IMR-90 (cell line): ENCODE measurements around the gene EML6. TPM values are rescaled to one million over a fixed set of nuclear protein-coding genes. Genes with fewer than 3 reads are reported as not detected.

Experiments used
- ATAC-seq: fragments of 200-7000 bp; cut with Tn5 transposase; 2 replicates; pipeline ENCODE4 v1.9.1; 2020; ENCODE audit warnings: low read depth, mild to moderate bottlenecking, moderate library complexity
- BruUV-seq: library from RNA; stranded (reverse); fragments of 400-500 nt; replicated peaks from 2 replicates; lab custom pipeline; 2021; lab: Mats Ljungman, UMichigan
- CTCF ChIA-PET: fragments of 300-600 bp; formaldehyde crosslinking; extraction: SDS; loops from one replicate; lab custom pipeline; 2021; ENCODE audit warnings: antibody characterized with exemption; lab: Yijun Ruan, JAX
- POLR2A ChIA-PET: fragments of 300-600 bp; sonication (Branson Sonifier 250); formaldehyde crosslinking; loops from one replicate; lab custom pipeline; 2022; ENCODE audit warnings: antibody characterized with exemption; ENCODE audit not compliant: unreplicated experiment; lab: Charles Lee
- DNase-seq: peaks from one replicate; pipeline ENCODE4 v3.0.0; 2013
- H2AFZ ChIP-seq: replicated peaks from 2 replicates; pipeline ENCODE3; 2013; ENCODE audit warnings: low read length, mild to moderate bottlenecking; ENCODE audit not compliant: poor library complexity
- H2AK5ac ChIP-seq: 2 replicates; pipeline ENCODE4 v1.6.1; 2013; ENCODE audit warnings: low read depth, low read length, inconsistent platforms
- H2AK9ac ChIP-seq: replicated peaks from 2 replicates; pipeline ENCODE3; 2013; ENCODE audit warnings: mild to moderate bottlenecking, low read depth, low read length, moderate library complexity; ENCODE audit not compliant: poor library complexity
- H2BK120ac ChIP-seq: 2 replicates; pipeline ENCODE4 v1.6.1; 2013; ENCODE audit warnings: low read depth, low read length, inconsistent platforms
- H2BK15ac ChIP-seq: 3 replicates; pipeline ENCODE4 v1.6.1; 2013; ENCODE audit warnings: low read depth, low read length, inconsistent platforms
- H2BK20ac ChIP-seq: 2 replicates; pipeline ENCODE4 v1.6.1; 2013; ENCODE audit warnings: low read depth, mild to moderate bottlenecking, inconsistent platforms, low read length, moderate library complexity
- H2BK5ac ChIP-seq: 2 replicates; pipeline ENCODE4 v1.6.1; 2013; ENCODE audit warnings: mild to moderate bottlenecking, low read depth, low read length, inconsistent platforms; ENCODE audit not compliant: poor library complexity, severe bottlenecking
- H3K14ac ChIP-seq: replicated peaks from 2 replicates; pipeline ENCODE4 v1.6.1; 2013; ENCODE audit warnings: low read depth, low read length, inconsistent platforms
- H3K18ac ChIP-seq: 2 replicates; pipeline ENCODE4 v1.6.1; 2013; ENCODE audit warnings: low read depth, low read length, control low read depth
- H3K23ac ChIP-seq: 2 replicates; pipeline ENCODE4 v1.6.1; 2013; ENCODE audit warnings: low read depth, low read length, inconsistent platforms
- H3K27ac ChIP-seq: 2 replicates; pipeline ENCODE4 v1.5.1; 2013; ENCODE audit warnings: mild to moderate bottlenecking, control low read depth, low read length; ENCODE audit not compliant: insufficient read depth
- H3K27me3 ChIP-seq: 2 replicates; pipeline ENCODE4 v1.6.1; 2013; ENCODE audit warnings: low read length; ENCODE audit not compliant: control insufficient read depth, insufficient read depth
- H3K36me3 ChIP-seq: 2 replicates; pipeline ENCODE4 v1.6.1; 2013; ENCODE audit warnings: low read length, mixed read lengths; ENCODE audit not compliant: control insufficient read depth, insufficient read depth
- H3K4ac ChIP-seq: 2 replicates; pipeline ENCODE4 v1.6.1; 2013; ENCODE audit warnings: low read depth, low read length, inconsistent platforms
- H3K4me1 ChIP-seq: 2 replicates; pipeline ENCODE4 v1.6.1; 2013; ENCODE audit warnings: low read length, mixed read lengths; ENCODE audit not compliant: control insufficient read depth, insufficient read depth
- H3K4me2 ChIP-seq: 2 replicates; pipeline ENCODE4 v1.6.1; 2013; ENCODE audit warnings: low read depth, mild to moderate bottlenecking, control low read depth, low read length, moderate library complexity
- H3K4me3 ChIP-seq: 2 replicates; pipeline ENCODE4 v1.5.1; 2013; ENCODE audit warnings: low read depth, mild to moderate bottlenecking, control low read depth, low read length, moderate library complexity; ENCODE audit not compliant: insufficient read depth
- H3K56ac ChIP-seq: 2 replicates; pipeline ENCODE4 v1.6.1; 2013; ENCODE audit warnings: low read length, inconsistent platforms; ENCODE audit not compliant: insufficient read depth; ENCODE audit errors: extremely low read depth
- H3K79me1 ChIP-seq, 2 experiments: 2 replicates each; pipeline ENCODE4 v1.6.1; 2013; ENCODE audit warnings: low read length in 2 of 2, inconsistent platforms in 1 of 2, low read depth in 1 of 2
- H3K9ac ChIP-seq: 2 replicates; pipeline ENCODE4 v1.6.1; 2013; ENCODE audit warnings: low read depth, low read length, control low read depth
- H3K9me1 ChIP-seq: 2 replicates; pipeline ENCODE4 v1.6.1; 2013; ENCODE audit warnings: low read length, inconsistent platforms; ENCODE audit not compliant: insufficient read depth
- H3K9me3 ChIP-seq: 2 replicates; pipeline ENCODE4 v1.6.1; 2013; ENCODE audit warnings: low read length; ENCODE audit not compliant: control insufficient read depth, insufficient read depth
- H4K20me1 ChIP-seq: 2 replicates; pipeline ENCODE4 v1.6.1; 2013; ENCODE audit warnings: low read length, inconsistent platforms; ENCODE audit not compliant: insufficient read depth
- H4K5ac ChIP-seq: 2 replicates; pipeline ENCODE4 v1.6.1; 2013; ENCODE audit warnings: mild to moderate bottlenecking, low read depth, low read length, control low read depth
- H4K8ac ChIP-seq, 2 experiments: 2 replicates each; pipeline ENCODE4 v1.6.1; 2013; ENCODE audit warnings: low read depth in 2 of 2, low read length in 2 of 2, control low read depth in 1 of 2, inconsistent platforms in 1 of 2
- H4K91ac ChIP-seq: 2 replicates; pipeline ENCODE4 v1.6.1; 2013; ENCODE audit warnings: low read depth, low read length, inconsistent platforms; ENCODE audit not compliant: insufficient read depth
- BHLHE40 ChIP-seq: fragments of 150-350 bp; IDR thresholded peaks from 2 replicates; pipeline ENCODE4 v1.6.1; 2016; ENCODE audit warnings: mild to moderate bottlenecking, low read depth, low read length
- FOS ChIP-seq: fragments of 150-350 bp; IDR thresholded peaks from 2 replicates; pipeline ENCODE4 v1.6.1; 2016; ENCODE audit warnings: low read depth, low read length
- MAZ ChIP-seq: IDR thresholded peaks from 2 replicates; pipeline ENCODE4 v1.6.1; 2012; ENCODE audit warnings: low read depth, mild to moderate bottlenecking, low read length, improper control_type of control experiment, moderate library complexity, borderline replicate concordance
- RAD21 ChIP-seq: IDR thresholded peaks from 2 replicates; pipeline ENCODE4 v1.6.1; 2012; ENCODE audit warnings: low read length, improper control_type of control experiment
- RCOR1 ChIP-seq: IDR thresholded peaks from 2 replicates; pipeline ENCODE4 v1.6.1; 2012; ENCODE audit warnings: mild to moderate bottlenecking, low read length, improper control_type of control experiment; ENCODE audit not compliant: insufficient replicate concordance
- WGBS, 2 experiments: methylation state at CpG; one replicate each; pipeline versions ENCODE4 v1.1.5 to v1.1.7; 2013; ENCODE audit warnings: missing lambda C conversion rate in 2 of 2; ENCODE audit not compliant: insufficient read length in 1 of 2; ENCODE audit errors: extremely low coverage in 2 of 2; 5-methylcytosine and 5-hydroxymethylcytosine counted together
- dilution Hi-C: fragments of 300-500 bp; cut with HindIII; formaldehyde crosslinking; loops from one replicate; pipeline ENCODE4 v1.14.3; 2018; ENCODE audit warnings: low sequenced_read_pairs; ENCODE audit not compliant: unreplicated experiment
- in situ Hi-C: fragments of 300-500 bp; cut with MboI; formaldehyde crosslinking; loops from 3 replicates; pipeline ENCODE4 v1.14.3; 2019; ENCODE audit warnings: low sequenced_read_pairs, inconsistent platforms, mixed read lengths
- intact Hi-C: fragments of 100-400 bp; cut with micrococcal nuclease; formaldehyde crosslinking; loops from 2 replicates; pipeline ENCODE4 v1.10.0; 2022
- polyA plus RNA-seq, 3 experiments: library from polyadenylated mRNA; depleted of rRNA; stranded (reverse); fragments of >200 nt; gene quantifications; 2 replicates each; pipeline ENCODE4 v1.2.3, GENCODE V29; 2012; ENCODE audit warnings: low replicate concordance in 1 of 3
- total RNA-seq: library from RNA; depleted of rRNA; stranded (reverse); fragments of >200 nt; gene quantifications from 2 replicates; pipeline ENCODE4 v1.2.3, GENCODE V29; 2012

The EML6 gene
- total and polyA plus RNA-seq, 2 of the 4 experiments (the other 2 are of a cell fraction): 0.18 to 0.19 TPM

DNA sequence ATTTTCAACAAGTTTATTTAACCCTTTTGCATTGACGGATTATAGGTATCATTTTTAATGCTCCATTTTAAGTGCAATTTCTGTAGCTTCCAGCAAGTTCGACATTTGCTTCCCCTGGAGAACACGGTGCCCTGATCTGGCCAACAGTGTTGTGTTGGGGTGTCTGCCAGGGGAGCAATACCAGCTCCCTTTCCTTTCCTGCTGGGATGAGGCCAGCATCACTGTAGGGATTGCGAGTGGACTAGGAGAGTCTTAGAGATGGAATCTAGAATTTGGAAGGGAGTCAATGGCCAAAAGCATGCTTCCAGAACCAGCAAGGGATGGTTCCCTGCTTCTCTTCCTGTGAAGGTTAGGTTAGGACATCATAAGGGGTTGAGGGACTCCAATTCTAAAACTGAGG, 191.6 kb downstream of the EML6 start:
- no peak overlapping the region for H2BK120ac ChIP-seq
- H3K9ac ChIP-seq: no peak overlapping the region
- CTCF ChIA-PET: no interaction called here
- no peak overlapping the region for H2BK5ac ChIP-seq
- no peak overlapping the region for H3K23ac ChIP-seq
- H2AFZ ChIP-seq: no peak overlapping the region
- no peaks in the 10 kb centered on the region; the same call in 1 of the 2 replicates for H3K4me1 ChIP-seq
- H3K18ac ChIP-seq: no peak overlapping the region
- no peak overlapping the region for H3K27ac ChIP-seq
- H3K9me1 ChIP-seq: no peaks in the 10 kb centered on the region; the same call in 1 of the 2 replicates
- POLR2A ChIA-PET: no interaction called here
- no peak overlapping the region for H4K8ac ChIP-seq
- dilution Hi-C loops (no loop called here), intact Hi-C loops (no loop called here), in situ Hi-C loops (no loop called here)
- no peak overlapping the region for H2AK9ac ChIP-seq
- H2AK5ac ChIP-seq: peak overlapping the region; percentile 21; the same call in 1 of the 2 replicates
- H3K14ac ChIP-seq: no peak overlapping the region; the same call in 1 of the 2 replicates
- no peaks in the 10 kb centered on the region for H3K36me3 ChIP-seq
- H2BK20ac ChIP-seq: no peak overlapping the region
- H4K20me1 ChIP-seq: no peaks in the 10 kb centered on the region
- peak overlapping the region; percentile 25; the same call in 1 of the 3 replicates for H2BK15ac ChIP-seq
- H3K9me3 ChIP-seq: no peaks in the 10 kb centered on the region
- H4K91ac ChIP-seq: no peak overlapping the region
- DNase-seq: no peak
- no peak overlapping the region for H4K5ac ChIP-seq
- H3K4me3 ChIP-seq: no peak overlapping the region
- no TSS peak for BruUV-seq
- 92% methylated on average over 2 of the region's 4 CpGs; no CpG with 5 or more reads in 1 of the 2 experiments for WGBS, 2 experiments
- H3K27me3 ChIP-seq: no peaks in the 10 kb centered on the region
- no peak overlapping the region for H3K4me2 ChIP-seq
- H3K4ac ChIP-seq: no peak overlapping the region
- H3K79me1 ChIP-seq: 0 out of 4 replicates have a peak, but pooled peaks cover 0 to 2% of the 10 kb centered on the region in 2 experiments
- TF ChIP-seq BHLHE40: no peak
- no peak for TF ChIP-seq RCOR1
- no peak for TF ChIP-seq FOS
- TF ChIP-seq MAZ: no peak
- TF ChIP-seq RAD21: no peak
- H3K56ac ChIP-seq: no peak overlapping the region
- ATAC-seq: no peak
